ENCODE measurements around the gene PRKG1.

Gene PRKG1

GRCh38 chr10:51045871-51046270, 28.4 kb upstream of the PRKG1 start:
- H3K4me3 ChIP-seq (ENCODE audit: low read depth, low read length) = no peak overlapping the region
- TF ChIP-seq, protein P1, sequence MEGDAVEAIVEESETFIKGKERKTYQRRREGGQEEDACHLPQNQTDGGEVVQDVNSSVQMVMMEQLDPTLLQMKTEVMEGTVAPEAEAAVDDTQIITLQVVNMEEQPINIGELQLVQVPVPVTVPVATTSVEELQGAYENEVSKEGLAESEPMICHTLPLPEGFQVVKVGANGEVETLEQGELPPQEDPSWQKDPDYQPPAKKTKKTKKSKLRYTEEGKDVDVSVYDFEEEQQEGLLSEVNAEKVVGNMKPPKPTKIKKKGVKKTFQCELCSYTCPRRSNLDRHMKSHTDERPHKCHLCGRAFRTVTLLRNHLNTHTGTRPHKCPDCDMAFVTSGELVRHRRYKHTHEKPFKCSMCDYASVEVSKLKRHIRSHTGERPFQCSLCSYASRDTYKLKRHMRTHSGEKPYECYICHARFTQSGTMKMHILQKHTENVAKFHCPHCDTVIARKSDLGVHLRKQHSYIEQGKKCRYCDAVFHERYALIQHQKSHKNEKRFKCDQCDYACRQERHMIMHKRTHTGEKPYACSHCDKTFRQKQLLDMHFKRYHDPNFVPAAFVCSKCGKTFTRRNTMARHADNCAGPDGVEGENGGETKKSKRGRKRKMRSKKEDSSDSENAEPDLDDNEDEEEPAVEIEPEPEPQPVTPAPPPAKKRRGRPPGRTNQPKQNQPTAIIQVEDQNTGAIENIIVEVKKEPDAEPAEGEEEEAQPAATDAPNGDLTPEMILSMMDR (IDR thresholded peaks at IDR 0.05; ENCODE audit: low read depth, low read length) = no peak

GRCh38 chr10:51046654-51047053, 27.6 kb upstream of the PRKG1 start:
- TF ChIP-seq, protein P1 (IDR thresholded peaks at IDR 0.05; ENCODE audit: low read depth, low read length) = no peak

DNA sequence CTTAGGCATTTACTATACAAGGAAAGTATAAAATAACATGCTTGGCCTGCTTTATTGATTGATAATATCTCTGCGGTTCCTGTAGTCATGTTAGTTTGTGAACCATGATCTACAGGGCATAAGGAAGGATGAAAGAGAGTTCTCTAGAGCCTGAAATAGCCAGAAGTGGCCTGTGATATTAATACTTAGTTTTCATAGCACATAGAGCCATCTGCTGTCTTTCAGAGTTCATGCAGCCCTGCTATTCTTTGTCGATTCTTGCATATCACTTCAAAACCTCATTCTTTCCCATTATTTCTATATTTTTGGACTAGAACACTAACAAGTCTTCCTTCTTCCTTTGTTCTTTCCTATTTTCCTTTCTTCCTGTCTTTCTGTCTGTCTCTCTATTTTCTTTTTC, 26.4 kb upstream of the PRKG1 start:
- TF ChIP-seq, protein P1 (IDR thresholded peaks at IDR 0.05; ENCODE audit: low read depth, low read length) = no peak
- H3K4me3 ChIP-seq (ENCODE audit: low read depth, low read length) = no peak overlapping the region

More at GRCh38 chr10:51046654-51047053, 27.6 kb upstream of the PRKG1 start:
- no peak overlapping the region for H3K4me3 ChIP-seq (ENCODE audit: low read depth, low read length)

- no peak overlapping the region for H3K4me3 ChIP-seq (ENCODE audit: low read depth, low read length)
- TF ChIP-seq, protein P1 (IDR thresholded peaks at IDR 0.05; ENCODE audit: low read depth, low read length) = no peak
These were observed 25.5 kb upstream of the PRKG1 start for GRCh38 chr10:51048792-51049191.

DNA sequence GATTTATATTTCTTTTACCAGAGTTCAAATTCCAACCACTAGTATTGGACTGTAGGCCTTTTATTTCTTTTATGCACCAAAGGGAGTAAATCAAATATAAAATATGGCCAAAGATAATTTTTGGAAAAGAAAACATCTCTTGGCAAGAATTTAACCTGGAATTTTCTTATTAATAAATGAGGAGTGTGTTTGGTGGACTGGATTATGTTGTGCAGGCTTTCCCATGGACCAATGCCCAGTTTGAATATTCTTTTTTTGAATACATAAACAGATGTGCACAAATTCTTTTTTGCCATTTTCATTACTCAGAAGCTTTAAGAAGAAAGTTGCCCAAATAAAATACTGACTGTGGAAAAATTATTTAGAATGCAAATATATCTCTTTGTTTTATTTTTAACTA, 22.1 kb upstream of the PRKG1 start:
- H3K4me3 ChIP-seq (ENCODE audit: low read depth, low read length) = no peak overlapping the region
- TF ChIP-seq, protein P1 (IDR thresholded peaks at IDR 0.05; ENCODE audit: low read depth, low read length) = no peak

DNA sequence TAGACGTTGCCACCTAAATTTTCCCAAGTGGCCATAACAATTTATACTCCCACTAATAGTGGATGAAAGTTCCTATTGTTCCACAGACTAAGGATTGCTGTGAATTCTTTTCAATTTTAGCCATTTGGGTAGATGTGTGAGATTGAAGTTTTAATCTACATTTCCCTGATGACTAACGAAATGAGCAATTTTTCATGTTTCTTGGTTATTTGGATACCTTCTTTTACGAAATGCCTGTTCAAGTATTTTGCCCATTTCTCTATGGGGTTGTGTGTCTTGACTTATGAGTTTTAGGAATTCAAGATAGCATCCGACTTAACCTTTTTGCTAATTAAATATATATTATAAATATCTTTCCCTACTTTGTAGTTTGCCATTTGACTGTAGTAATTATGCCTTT, 16.4 kb upstream of the PRKG1 start:
- TF ChIP-seq, protein P1 (IDR thresholded peaks at IDR 0.05; ENCODE audit: low read depth, low read length) = no peak
- H3K4me3 ChIP-seq (ENCODE audit: low read depth, low read length) = no peak overlapping the region

DNA sequence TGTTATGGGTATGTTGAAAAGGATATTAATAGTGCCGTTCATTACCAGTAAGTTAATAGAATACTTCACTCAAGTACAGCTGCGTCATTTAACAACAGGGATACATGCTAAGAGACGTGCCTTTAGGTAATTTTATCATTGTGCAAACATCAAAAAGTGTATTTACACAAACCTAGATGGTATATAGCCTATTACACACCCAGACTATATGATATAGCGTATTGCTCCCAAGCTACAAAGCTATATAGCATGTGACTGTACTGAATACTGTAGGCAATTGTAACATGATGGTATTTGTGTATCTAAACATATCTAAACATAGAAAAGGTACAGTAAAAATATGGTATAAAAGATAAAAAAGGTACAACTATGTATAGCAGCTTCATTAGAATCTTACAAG, 11.1 kb upstream of the PRKG1 start:
- H3K4me3 ChIP-seq (ENCODE audit: low read depth, low read length) = no peak overlapping the region
- TF ChIP-seq, protein P1 (IDR thresholded peaks at IDR 0.05; ENCODE audit: low read depth, low read length) = no peak
